ENCODE measurements around the gene NDUFA1. TPM values are rescaled to one million over a fixed set of nuclear protein-coding genes. Genes with fewer than 3 reads are reported as not detected.
"Not testable (repeated sequence)": the region's sequence is repeated elsewhere in the genome, so short reads cannot be mapped to it uniquely, and the experiment has no call there.

The NDUFA1 gene
- total RNA-seq, 2 experiments from 2014 or later, result 105 to 107 TPM

GRCh38 chrX:119919835-119920585, 48.4 kb downstream of the NDUFA1 start:
- Mint-ChIP-seq H3K4me3 (no peak overlapping the region), H3K36me3 (ENCODE audit: low read depth) (peaks cover 2% of the 10 kb centered on the region), H3K9me3 (no peaks in the 10 kb centered on the region), H3K4me1 (ENCODE audit: low read depth) (no peaks in the 10 kb centered on the region), H3K27me3 (ENCODE audit: low read depth) (no peaks in the 10 kb centered on the region), H3K27ac (no peak overlapping the region)
- CTCF ChIA-PET, result interaction anchor here (0.7 kb wide), 1 partner anchor 31 kb away, joined by 3 read pairs; no protein-coding TSS in a partner anchor
- no peak for DNase-seq
- intact Hi-C loops (cut with micrococcal nuclease), result no loop called here

- CTCF ChIA-PET, result not testable (repeated sequence)
Observed at GRCh38 chrX:119922391-119922790, 50.8 kb downstream of the NDUFA1 start.

More at GRCh38 chrX:119922391-119922790, 50.8 kb downstream of the NDUFA1 start:
- H3K27ac Mint-ChIP-seq; intact Hi-C loops (cut with micrococcal nuclease); H3K9me3 Mint-ChIP-seq; H3K4me3 Mint-ChIP-seq; DNase-seq; H3K36me3 Mint-ChIP-seq (ENCODE audit: low read depth); H3K27me3 Mint-ChIP-seq (ENCODE audit: low read depth); H3K4me1 Mint-ChIP-seq (ENCODE audit: low read depth): not testable (repeated sequence)

Other genes with a start within 250 kb of the NDUFA1 start
- gene SEPTIN6, start 178.7 kb upstream of the NDUFA1 start, total RNA-seq, result 100 to 1,000 TPM; 137 to 143 TPM
- gene SOWAHD, start 113.2 kb upstream of the NDUFA1 start, total RNA-seq, result under 1 TPM in 1 of 2 experiments, not detected in 1; 0.30 TPM
- 1,000 to 10,000 TPM; 3,049 to 3,109 TPM for gene RPL39, start 80.2 kb upstream of the NDUFA1 start, total RNA-seq
- 10 to 100 TPM; 21.5 to 22.2 TPM for gene UPF3B, start 18.9 kb upstream of the NDUFA1 start, total RNA-seq
- 10 to 100 TPM; 20.8 to 22.0 TPM for gene RNF113A, start 99 bp upstream of the NDUFA1 start, total RNA-seq
- gene AKAP14, start 24.1 kb downstream of the NDUFA1 start, total RNA-seq, result not detected
- gene NKAP, start 71.9 kb downstream of the NDUFA1 start, total RNA-seq, result 10 to 100 TPM; 12.3 to 12.7 TPM
- gene RHOXF2B, start 205.9 kb downstream of the NDUFA1 start, total RNA-seq, result not detected
- not detected for gene RHOXF1, start 244.1 kb downstream of the NDUFA1 start, total RNA-seq